Endothelial cell (in vitro differentiated cells): ENCODE results near the gene IDH2. TPM values are rescaled to one million over a fixed set of nuclear protein-coding genes. Genes with fewer than 3 reads are reported as not detected.

Experiments used
- DNase-seq: peaks from one replicate; pipeline ENCODE4 v3.0.0; 2021; ENCODE audit warnings: low spot score
- H3K27ac Mint-ChIP-seq: one replicate; pipeline ENCODE4 v1.8.0; 2021; ENCODE audit warnings: mixed read lengths, inconsistent platforms; ENCODE audit not compliant: unreplicated experiment
- H3K27me3 Mint-ChIP-seq: one replicate; pipeline ENCODE4 v1.8.0; 2021; ENCODE audit warnings: mild to moderate bottlenecking, moderate library complexity, mixed read lengths, inconsistent platforms; ENCODE audit not compliant: unreplicated experiment
- H3K36me3 Mint-ChIP-seq: one replicate; pipeline ENCODE4 v1.8.0; 2021; ENCODE audit warnings: mild to moderate bottlenecking, low read depth, mixed read lengths, inconsistent platforms; ENCODE audit not compliant: unreplicated experiment
- H3K4me1 Mint-ChIP-seq: one replicate; pipeline ENCODE4 v1.8.0; 2021; ENCODE audit warnings: mild to moderate bottlenecking, mixed read lengths, inconsistent platforms; ENCODE audit not compliant: unreplicated experiment
- H3K4me3 Mint-ChIP-seq: one replicate; pipeline ENCODE4 v1.8.0; 2021; ENCODE audit warnings: mild to moderate bottlenecking, mixed read lengths, inconsistent platforms; ENCODE audit not compliant: unreplicated experiment
- H3K9me3 Mint-ChIP-seq: one replicate; pipeline ENCODE4 v1.8.0; 2021; ENCODE audit warnings: mixed read lengths, inconsistent platforms; ENCODE audit not compliant: unreplicated experiment
- total RNA-seq: library from RNA; stranded (reverse); fragmentation: NEBNext Ultra II Directional; extraction: Animal tissue kit (Norgen Biotek cat#: 25700); gene quantifications from one replicate; pipeline ENCODE4 v1.2.1, GENCODE V29; 2021; ENCODE audit not compliant: unreplicated experiment
- TF ChIP-seq, protein P1 (sequence below): fragments of 200-600 bp; sonication (generic); IDR thresholded peaks from one replicate; pipeline ENCODE4 v1.5.0; 2021; ENCODE audit warnings: antibody characterized with exemption; ENCODE audit not compliant: unreplicated experiment

Gene IDH2
- total RNA-seq, 1 donor from 2014 or later, result 133 TPM

DNA sequence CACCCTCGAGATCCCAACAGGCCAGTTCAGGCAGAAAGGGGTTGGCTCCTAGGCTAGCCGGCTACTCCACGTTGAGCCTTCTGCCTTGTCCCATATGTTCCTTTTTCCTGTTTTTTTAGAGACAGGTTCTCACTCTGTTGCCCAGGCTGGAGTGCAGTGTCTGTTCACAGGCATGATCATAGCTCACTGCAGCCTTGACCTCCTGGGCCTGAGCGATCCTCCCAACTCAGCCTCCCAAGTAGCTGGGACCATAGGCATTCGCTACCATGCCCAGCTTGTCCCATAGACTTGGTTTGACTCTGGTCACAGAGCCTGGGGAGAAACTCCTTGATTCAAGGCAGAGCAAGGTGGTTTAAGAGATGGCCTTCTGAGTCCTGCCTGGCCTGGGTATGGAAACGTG is 68.8 kb downstream of the IDH2 start:
- H3K4me1 Mint-ChIP-seq, result peaks cover 78% of the 10 kb centered on the region
- no peaks in the 10 kb centered on the region for H3K9me3 Mint-ChIP-seq

More for the DNA sequence above, 68.8 kb downstream of the IDH2 start:
- Mint-ChIP-seq H3K4me3 (peak overlapping the region; percentile 82), H3K27ac (peak overlapping the region; percentile 100), H3K27me3 (peaks cover 27% of the 10 kb centered on the region), H3K36me3 (peaks cover 10% of the 10 kb centered on the region)
- DNase-seq, result no peak
- TF ChIP-seq, protein P1, sequence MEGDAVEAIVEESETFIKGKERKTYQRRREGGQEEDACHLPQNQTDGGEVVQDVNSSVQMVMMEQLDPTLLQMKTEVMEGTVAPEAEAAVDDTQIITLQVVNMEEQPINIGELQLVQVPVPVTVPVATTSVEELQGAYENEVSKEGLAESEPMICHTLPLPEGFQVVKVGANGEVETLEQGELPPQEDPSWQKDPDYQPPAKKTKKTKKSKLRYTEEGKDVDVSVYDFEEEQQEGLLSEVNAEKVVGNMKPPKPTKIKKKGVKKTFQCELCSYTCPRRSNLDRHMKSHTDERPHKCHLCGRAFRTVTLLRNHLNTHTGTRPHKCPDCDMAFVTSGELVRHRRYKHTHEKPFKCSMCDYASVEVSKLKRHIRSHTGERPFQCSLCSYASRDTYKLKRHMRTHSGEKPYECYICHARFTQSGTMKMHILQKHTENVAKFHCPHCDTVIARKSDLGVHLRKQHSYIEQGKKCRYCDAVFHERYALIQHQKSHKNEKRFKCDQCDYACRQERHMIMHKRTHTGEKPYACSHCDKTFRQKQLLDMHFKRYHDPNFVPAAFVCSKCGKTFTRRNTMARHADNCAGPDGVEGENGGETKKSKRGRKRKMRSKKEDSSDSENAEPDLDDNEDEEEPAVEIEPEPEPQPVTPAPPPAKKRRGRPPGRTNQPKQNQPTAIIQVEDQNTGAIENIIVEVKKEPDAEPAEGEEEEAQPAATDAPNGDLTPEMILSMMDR, result no peak

Other genes with a start within 250 kb of the IDH2 start
- 23.2 TPM for gene AP3S2, start 208.5 kb downstream of the IDH2 start, total RNA-seq
- 13.3 TPM for gene ARPIN, start 189.5 kb downstream of the IDH2 start, total RNA-seq
- gene ZNF710, start 101.1 kb downstream of the IDH2 start, total RNA-seq, result 129 TPM
- gene SEMA4B, start 98.9 kb upstream of the IDH2 start, total RNA-seq, result 11.2 TPM
- gene CIB1, start 131.5 kb upstream of the IDH2 start, total RNA-seq, result 19.8 TPM
- gene GDPGP1, start 131.7 kb upstream of the IDH2 start, total RNA-seq, result 7.7 TPM
- not detected for gene TTLL13, start 147.1 kb upstream of the IDH2 start, total RNA-seq
- gene NGRN, start 163.2 kb upstream of the IDH2 start, total RNA-seq, result 69.0 TPM
- gene ZNF774, start 249.8 kb upstream of the IDH2 start, total RNA-seq, result 4.1 TPM